Measurements from ENCODE around the gene PXDC1. TPM values are rescaled to one million over a fixed set of nuclear protein-coding genes. Genes with fewer than 3 reads are reported as not detected.

The PXDC1 gene
- total RNA-seq, 1 donor from 2014 or later, result 231 TPM

Other genes starting within 250 kb of the PXDC1 start
- gene FAM50B, start 97.7 kb upstream of the PXDC1 start, total RNA-seq, result 1.0 to 1.8 TPM (median 1.6 TPM) in 3 replicates

Measured in chondrocyte (in vitro differentiated cells).